Stromal cell of bone marrow (primary cell): ENCODE results near the gene TSG101.

Experiments
- DNase-seq: peaks from one replicate; pipeline ENCODE4 v3.0.0-alpha.2; 2012; ENCODE audit warnings: low read depth

The TSG101 gene

GRCh38 chr11:18493310-18493709, 33.4 kb downstream of the TSG101 start:
- DNase-seq: no peak

GRCh38 chr11:18492888-18493287, 33.9 kb downstream of the TSG101 start:
- no peak for DNase-seq

- peak; percentile 24 for DNase-seq
These were observed 34.8 kb downstream of the TSG101 start for GRCh38 chr11:18491924-18492323.

- no peak for DNase-seq
These were observed 35.8 kb downstream of the TSG101 start for GRCh38 chr11:18490736-18491485.

GRCh38 chr11:18490319-18490718, 36.4 kb downstream of the TSG101 start:
- no peak for DNase-seq

GRCh38 chr11:18485913-18486528, 40.7 kb downstream of the TSG101 start:
- no peak for DNase-seq

GRCh38 chr11:18479063-18479462, 47.7 kb downstream of the TSG101 start:
- DNase-seq: no peak

- DNase-seq: no peak
These were observed 54.2 kb downstream of the TSG101 start for GRCh38 chr11:18472587-18472986.

- no peak for DNase-seq
These were observed 54.7 kb downstream of the TSG101 start for GRCh38 chr11:18471995-18472394.

- DNase-seq: no peak
These were observed 57.8 kb downstream of the TSG101 start for GRCh38 chr11:18468961-18469360.

GRCh38 chr11:18468059-18468458, 58.7 kb downstream of the TSG101 start:
- DNase-seq: no peak

GRCh38 chr11:18466402-18466801, 60.3 kb downstream of the TSG101 start:
- no peak for DNase-seq

GRCh38 chr11:18463439-18463838, 63.3 kb downstream of the TSG101 start:
- DNase-seq: no peak

GRCh38 chr11:18461909-18462308, 64.8 kb downstream of the TSG101 start:
- no peak for DNase-seq

GRCh38 chr11:18459634-18460033, 67.1 kb downstream of the TSG101 start:
- DNase-seq: no peak

GRCh38 chr11:18457450-18457849, 69.3 kb downstream of the TSG101 start:
- DNase-seq: no peak

- DNase-seq: no peak
These were observed 70.9 kb downstream of the TSG101 start, which contains the start of gene LDHAL6A for GRCh38 chr11:18455686-18456372. Gene LDHAL6A, plus strand, starts transcription at chr11:18455856. Its CDS starts 825 bp downstream, at chr11:18456681.

- DNase-seq: peak; percentile 73
These were observed 73.8 kb downstream of the TSG101 start for GRCh38 chr11:18452927-18453326.

- no peak for DNase-seq
These were observed 77.5 kb downstream of the TSG101 start for GRCh38 chr11:18449251-18449650.

GRCh38 chr11:18438691-18439090, 88.1 kb downstream of the TSG101 start:
- DNase-seq: no peak
